NCI-H446 (cell line): ENCODE data around the gene NACC2.
"Not testable (repeated sequence)": the region's sequence is repeated elsewhere in the genome, so short reads cannot be mapped to it uniquely, and the experiment has no call there.

Source experiments
- DNase-seq, 2 experiments: peaks; one replicate each; lab custom pipeline; 2025; lab: John Stamatoyannopoulos, UW

The NACC2 gene

DNA sequence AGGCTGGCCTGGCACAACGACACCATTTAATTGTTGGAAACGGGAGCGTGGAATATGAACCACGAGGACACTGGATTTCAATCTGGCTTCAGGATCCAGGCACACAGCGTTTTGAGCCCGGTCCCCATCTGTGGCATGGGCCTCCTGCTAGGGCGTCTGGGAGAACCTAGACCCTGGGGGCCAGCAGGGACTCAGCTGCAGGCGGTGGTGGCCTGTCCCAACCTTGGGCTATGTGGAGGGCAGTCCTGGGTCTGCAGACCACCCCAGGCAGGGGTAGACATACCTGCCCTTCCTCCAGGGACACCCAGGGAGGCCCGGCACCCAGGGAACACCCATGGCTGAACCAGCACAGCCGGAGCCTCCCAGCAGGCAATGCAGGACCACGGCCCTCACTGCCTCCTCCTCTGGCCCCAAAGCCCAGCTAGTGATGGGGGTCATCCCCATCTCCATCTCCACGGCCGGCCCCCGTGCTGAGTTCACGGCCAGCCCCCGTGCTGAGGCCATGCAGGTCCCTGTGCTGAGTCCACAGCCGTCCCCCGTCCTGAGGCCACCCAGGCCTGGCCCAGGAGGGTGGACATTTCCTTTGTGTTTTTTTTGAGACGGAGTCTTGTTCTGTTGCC lies 115.4 kb downstream of the NACC2 start:
- no peak for DNase-seq

DNA sequence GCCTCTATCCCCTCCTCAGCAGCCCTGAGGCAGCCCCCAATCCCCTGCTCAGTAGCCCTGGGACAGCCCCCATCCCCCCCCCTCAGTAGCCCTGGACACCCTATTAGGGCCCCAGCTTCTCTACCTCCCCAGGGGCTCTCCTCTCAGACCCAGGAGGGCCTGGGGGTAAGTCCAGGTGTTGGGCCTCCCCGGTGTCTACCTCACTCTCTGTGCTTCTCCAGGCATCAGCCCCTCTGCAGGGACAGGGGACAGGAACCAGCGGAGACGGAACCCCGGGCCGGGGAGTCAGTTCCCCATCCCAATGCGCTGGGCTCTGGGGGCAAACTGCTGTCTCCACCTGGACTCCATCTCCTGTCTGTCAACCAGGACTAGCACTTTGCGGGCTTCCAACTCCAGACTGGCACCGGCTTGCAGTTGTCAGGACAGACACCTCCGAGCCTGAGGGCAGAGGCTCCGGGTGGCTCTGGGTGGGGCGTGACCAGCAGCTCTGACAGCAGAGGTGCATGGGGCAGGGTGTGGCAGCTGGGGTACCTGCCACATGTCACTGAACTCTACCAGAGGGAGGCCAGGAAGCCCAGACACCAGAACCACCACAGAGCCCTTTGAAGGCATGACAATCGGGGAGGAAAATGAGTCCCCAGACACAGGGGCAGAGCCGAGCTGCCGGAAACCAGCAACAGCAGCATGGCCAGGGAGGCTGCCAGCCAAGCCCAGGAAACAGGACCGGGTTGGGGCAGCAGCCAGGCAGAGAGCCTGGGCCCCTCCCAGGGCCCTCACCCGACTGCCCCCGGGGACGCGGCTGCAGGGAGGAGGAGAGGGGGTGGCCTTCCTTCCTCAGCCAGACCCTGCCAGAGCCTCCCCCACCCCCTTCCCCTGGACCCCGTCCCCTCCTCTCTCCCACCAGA lies 116.2 kb downstream of the NACC2 start:
- DNase-seq: no peak

DNA sequence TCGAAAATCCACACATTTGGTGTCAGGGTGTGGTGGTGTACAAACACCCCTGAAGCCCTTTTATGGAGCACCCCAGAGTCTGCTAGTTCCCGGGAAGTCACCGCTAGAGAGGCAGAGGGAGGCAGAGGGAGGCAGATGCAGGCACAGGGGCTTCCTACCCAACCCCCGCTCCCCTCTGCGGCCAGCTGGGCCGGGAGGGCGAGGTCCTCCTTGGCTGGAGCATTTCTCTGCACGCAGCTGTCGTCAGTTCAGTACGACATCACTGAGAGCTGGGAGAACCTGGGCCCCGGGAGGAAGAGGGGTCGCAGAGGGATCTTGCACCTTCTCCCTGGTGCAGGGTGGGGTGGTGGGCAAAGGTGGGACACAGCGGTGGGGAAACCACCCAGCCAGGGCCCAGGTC lies 118.1 kb downstream of the NACC2 start:
- no peak for DNase-seq

DNA sequence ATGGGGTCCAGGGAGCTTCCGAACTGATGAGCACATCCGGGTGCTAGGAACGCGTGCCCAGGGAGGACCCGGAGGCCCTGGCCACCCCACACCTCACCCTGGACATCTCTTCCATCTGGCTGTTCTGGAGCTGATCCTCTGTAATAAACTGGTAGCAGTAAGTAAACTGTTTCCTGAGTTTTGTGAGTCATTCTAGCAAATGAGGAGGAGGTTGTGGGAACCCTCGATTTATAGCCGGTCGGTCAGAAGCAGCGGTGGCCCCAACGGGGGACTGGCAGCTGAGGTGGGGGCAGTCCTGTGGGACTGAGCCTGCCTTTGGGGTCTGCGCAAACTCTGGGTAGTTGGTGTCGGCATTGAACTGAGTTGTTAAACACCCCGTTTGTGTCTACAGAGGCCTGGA lies 118.6 kb downstream of the NACC2 start:
- no peak for DNase-seq

DNA sequence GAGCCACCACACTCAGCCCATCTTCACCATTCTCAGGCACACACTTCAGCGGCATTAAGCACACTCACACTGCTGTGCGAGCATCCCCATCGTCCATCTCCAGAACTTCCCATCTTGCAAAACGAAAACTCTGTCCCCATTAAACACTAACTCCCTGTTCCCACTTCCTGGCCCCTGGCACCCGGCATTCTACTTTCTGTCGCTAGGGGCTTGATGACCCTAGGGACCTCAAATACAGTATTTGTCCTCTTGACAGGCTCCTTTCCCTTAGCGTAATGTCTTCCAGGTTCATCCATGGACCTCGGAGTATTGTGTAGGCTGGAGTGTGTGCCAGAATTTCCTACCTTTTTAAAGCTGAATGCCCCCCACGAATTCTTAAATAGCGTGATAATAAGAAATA lies 119.3 kb downstream of the NACC2 start:
- DNase-seq: no peak

GRCh38 chr9:135974220-135974573 lies 120.9 kb downstream of the NACC2 start:
- DNase-seq: no peak

GRCh38 chr9:135973277-135974219 lies 121.5 kb downstream of the NACC2 start:
- DNase-seq: no peak

- no peak for DNase-seq
Measured at GRCh38 chr9:135971892-135972291, 123.2 kb downstream of the NACC2 start.

DNA sequence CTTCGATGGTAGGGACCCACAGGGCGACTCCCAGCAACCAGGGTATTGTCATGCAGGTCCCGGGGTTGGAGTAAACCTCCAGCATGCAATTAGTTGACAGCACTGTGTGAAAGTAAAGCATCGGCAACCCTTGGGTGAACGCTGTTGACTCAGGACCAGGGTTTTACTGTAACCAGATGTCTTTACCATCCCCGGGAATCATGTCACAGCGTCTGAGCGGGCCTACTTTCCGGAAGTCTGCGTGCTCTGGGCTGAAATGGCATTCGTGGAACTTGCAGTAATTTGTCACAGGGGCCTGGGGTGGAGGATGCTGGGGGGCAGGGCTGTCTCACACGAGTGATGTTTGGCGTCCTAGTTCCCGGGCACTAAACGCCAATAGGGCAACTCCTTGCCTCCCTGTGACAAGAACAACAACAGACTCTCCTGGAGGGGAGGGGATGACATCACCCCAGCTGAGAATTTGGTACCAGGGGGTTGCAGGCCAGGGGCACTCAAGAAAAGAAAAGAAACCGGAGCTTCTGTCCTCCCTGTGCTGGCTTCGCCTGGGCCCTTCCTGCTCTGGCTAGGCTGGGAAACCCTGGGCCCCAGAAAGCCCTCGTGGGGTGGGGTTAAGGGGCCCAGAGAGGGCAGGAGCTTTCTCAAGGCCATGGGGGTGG lies 123.8 kb downstream of the NACC2 start:
- DNase-seq: no peak

GRCh38 chr9:135970128-135970815 lies 124.8 kb downstream of the NACC2 start:
- no peak for DNase-seq

DNA sequence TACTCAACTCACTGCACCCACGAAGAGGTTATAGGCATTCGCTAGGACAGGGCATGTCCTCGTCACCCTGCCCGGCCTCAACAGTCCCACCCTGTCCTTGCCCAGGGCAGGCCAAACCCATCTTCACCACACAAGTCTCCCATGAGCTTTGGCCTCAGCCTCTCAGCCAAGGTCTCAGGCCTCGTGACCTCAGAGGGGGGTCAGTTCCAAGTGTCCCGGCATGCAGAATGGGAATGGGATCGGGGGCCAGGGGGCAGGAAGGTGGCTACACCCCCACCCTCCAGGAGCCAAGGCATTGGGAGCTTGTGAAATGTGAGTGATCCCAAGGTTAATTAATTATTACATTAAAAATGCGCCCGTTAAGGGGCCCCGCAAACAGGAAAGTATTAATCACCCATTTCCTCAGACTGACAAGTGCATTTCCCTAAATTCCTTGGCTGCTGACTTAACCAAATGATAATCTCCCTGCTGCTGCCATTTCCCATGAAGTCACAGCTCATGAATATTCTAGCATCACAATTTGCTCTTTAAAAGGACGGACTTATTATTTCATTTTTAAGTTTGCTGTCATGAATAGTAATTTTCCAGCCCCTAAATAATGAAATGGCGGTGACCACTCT lies 125.9 kb downstream of the NACC2 start:
- DNase-seq: no peak

DNA sequence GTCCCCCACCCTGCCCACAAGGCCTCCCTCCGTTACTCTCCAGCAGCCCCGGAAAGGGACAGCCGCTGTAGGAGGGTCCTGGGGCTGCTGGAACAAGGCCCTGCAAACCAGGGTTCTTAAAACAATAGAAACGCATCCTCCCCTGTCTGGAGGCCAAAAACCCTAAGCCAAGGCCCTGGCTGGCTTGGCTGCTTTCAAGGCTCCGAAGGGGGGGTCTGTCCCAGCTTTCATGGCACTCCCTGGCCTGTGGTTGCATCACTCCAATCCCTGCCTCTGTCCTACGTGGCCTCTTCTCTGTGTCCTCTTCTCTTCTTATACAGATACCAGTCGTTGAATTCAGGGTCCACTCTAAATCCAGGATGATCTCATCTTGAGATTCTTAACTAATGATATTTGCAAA lies 126.5 kb downstream of the NACC2 start:
- DNase-seq: no peak

DNA sequence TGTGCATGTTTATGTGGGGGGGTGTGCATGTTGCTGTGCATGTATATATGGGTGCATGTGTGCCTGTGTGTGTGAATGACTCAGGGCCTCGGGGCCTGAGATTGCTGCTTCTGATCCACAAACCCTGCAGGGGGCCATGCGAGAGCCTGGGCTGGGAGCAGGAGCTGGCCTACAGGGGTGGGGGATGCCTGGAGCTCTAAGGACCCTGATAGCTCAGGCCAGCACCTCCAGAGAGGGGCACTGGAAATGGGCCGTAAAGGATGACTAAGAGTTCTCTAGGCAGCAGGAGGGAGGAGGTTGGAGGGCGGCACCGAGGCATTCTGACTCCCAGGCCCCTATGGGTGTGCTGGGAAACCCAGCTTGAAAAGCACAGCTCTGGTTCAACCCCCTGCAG lies 127.0 kb downstream of the NACC2 start:
- no peak for DNase-seq

- not testable (repeated sequence) for DNase-seq
Measured at GRCh38 chr9:135966916-135967260, 128.2 kb downstream of the NACC2 start.

GRCh38 chr9:135965124-135965756 lies 129.8 kb downstream of the NACC2 start:
- DNase-seq: no peak

DNA sequence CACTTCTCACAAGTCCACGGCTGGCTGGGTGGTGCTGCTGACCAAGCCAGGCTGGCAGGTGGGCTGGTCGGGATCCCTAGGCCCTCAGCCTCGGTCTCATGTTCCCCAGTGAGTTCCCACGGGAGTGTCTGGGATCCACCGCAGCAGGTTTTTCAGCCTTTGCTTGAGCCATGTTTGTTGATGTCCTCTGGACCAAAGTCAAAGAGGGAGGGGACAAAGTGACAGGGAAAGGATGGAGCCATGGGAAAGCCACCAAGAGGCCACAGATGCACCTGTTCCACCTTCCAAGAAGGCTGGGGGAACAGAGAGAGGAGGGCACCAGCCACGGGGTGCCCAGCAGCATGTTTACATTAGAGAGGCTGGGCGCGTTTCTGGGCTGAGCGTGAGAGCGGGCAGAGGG lies 131.2 kb downstream of the NACC2 start:
- no peak for DNase-seq

DNA sequence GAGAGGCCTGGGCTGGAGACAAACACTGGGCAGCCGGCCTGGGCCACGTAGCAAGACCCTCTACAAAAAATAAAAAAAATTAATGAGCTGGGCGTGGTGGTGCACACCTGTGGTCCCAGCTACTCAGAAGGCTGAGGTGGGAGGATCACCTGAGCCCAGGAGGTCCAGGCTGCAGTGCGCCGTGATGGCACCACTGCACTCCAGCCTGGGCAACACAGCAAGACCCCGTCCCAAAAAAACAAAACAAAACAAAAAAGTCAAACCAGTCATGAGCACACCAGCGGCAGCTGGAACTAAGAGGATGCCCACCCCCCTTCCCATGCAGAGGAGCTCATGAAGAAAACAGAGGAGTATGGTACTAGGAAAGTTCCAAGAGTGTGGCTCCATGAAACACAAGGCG lies 131.8 kb downstream of the NACC2 start:
- no peak for DNase-seq

DNA sequence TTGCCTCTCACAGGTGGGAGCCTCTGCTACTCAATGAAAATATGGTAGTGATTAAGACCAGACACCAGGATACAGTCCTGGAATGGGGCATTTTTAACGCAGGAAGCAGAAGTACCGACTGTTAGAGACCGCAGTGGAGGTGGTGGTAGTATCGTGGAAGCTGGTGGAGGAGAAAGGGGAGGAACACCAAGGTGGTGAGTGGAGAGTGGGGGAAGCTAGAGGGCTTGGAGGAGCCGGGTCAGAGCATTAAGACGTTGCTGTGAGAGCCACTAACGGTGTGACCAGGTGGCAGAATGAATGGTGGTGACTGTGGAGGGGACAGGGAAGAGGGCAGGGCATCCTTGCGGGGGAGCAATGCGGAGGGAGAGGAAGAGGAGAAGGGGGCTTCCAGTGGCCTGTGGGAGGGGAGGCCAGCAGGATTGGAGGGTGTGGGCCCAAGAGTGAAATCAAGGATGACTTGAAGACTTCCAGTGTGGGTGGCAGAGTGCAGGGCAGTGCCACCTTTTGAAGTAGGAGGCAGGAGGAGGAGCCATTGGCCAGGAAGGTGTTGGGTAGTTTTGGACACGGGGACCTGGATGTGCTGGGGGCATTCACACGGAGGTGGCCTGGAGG lies 132.3 kb downstream of the NACC2 start:
- no peak for DNase-seq

GRCh38 chr9:135961811-135962695 lies 133.0 kb downstream of the NACC2 start:
- DNase-seq: no peak
